HG03196 (cell line): ENCODE results near the gene IFIT3.

Experiments used
- ATAC-seq: cut with Tn5 transposase; IDR thresholded peaks from one replicate; pipeline ENCODE4 v1.9.1; 2021; ENCODE audit not compliant: unreplicated experiment

The IFIT3 gene

DNA sequence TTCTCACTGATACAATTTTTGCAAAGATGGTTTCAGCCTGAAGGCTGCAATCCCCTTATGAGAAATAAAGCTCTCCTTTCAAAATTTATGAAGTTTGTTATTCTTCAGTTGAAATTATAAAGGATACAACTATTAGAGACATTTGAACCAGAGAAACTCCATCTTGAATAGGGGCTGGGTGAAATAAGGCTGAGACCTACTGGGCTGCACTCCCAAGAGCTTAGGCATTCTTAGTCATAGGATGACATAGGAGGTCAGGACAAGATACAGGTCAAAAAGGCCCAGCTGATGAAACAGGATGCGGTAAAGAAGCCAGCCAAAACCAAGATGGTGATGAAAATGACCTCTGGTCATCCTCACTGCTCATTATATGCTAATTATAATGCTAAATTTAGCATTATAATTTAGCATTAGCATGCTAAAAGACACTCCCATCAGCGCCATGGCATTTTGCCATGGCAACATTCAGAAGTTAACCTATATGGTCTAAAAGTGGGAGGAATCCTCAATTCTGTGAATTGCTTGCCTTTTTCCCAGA, 27.7 kb downstream of the IFIT3 start:
- no peak for ATAC-seq

DNA sequence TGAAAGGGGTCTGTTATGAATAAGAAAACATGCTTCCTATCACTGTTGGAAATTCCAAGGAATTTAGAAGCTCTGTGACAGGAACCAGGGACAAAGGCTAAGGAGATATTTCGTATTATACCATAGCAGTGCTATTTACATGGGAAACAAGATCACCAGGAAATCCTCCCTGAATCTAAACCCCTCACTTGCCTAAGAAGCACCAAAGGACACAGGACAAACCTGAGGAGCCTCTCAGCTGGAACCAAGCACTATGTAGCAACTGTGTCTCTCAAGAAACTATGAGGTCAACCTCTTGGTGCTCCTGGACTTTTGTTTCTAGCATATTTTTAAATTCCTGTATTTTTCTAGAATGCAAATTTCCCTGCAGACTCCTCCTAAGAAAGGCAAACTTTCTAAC, 29.3 kb downstream of the IFIT3 start:
- ATAC-seq = no peak

- ATAC-seq = no peak
Observed at GRCh38 chr10:89357975-89358374, 30.2 kb downstream of the IFIT3 start.

GRCh38 chr10:89360157-89360556, 32.4 kb downstream of the IFIT3 start:
- ATAC-seq = no peak

GRCh38 chr10:89362929-89363328, 35.1 kb downstream of the IFIT3 start:
- ATAC-seq = no peak

DNA sequence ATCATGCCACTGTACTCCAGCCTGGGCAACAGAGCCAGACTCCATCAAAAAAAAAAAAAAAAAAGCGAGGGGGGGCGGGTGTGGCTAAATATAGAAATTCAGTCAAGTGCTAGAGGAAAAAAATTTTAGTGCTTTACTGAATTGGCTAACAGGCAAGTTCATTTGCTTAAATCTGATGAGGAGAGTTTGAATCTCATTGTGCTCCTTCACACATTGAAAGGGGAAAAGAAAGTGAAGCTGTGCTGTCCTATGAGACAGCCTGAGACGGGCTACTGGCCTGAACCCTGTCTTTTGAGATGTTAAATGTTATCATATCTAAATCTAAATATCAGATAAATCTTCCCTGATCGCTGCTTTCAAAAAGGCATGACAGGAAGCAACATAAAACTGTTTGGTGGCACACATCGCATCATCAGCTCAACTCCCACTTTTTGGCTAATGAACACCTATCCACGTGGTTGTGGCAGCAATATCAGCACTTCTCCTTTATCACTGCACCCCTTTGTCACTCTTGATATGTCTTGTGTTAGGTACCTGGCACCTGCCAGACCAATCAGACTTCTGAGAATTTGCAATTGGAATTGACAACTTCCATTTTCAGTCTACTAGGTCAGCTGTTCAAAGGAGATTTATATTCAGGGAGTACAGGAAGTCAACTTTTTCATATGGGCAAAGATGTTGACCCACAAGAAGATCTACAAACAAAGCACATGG, 36.1 kb downstream of the IFIT3 start:
- no peak for ATAC-seq

GRCh38 chr10:89364531-89364930, 36.7 kb downstream of the IFIT3 start:
- ATAC-seq = no peak

DNA sequence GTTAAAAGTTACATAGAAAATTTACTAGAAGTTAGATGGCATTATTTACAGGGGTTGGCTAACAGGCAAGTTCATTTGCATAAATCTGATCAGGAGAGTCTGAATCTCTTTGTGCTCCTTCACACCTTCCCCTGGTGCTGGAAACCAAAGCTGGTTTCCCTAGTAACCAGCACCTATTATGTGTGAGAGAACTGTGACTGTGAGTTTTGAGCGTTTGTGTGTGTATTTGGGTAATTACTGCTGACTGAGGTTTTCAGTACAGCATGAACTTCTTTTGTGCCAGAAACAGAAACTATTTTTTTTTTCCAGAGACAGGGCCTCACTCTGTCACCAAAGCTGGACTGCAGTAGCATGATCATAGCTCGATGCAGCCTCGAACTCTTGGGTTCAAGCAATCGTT, 39.7 kb downstream of the IFIT3 start:
- ATAC-seq = peak; percentile 62

- no peak for ATAC-seq
Observed at GRCh38 chr10:89368129-89368528, 40.3 kb downstream of the IFIT3 start.

DNA sequence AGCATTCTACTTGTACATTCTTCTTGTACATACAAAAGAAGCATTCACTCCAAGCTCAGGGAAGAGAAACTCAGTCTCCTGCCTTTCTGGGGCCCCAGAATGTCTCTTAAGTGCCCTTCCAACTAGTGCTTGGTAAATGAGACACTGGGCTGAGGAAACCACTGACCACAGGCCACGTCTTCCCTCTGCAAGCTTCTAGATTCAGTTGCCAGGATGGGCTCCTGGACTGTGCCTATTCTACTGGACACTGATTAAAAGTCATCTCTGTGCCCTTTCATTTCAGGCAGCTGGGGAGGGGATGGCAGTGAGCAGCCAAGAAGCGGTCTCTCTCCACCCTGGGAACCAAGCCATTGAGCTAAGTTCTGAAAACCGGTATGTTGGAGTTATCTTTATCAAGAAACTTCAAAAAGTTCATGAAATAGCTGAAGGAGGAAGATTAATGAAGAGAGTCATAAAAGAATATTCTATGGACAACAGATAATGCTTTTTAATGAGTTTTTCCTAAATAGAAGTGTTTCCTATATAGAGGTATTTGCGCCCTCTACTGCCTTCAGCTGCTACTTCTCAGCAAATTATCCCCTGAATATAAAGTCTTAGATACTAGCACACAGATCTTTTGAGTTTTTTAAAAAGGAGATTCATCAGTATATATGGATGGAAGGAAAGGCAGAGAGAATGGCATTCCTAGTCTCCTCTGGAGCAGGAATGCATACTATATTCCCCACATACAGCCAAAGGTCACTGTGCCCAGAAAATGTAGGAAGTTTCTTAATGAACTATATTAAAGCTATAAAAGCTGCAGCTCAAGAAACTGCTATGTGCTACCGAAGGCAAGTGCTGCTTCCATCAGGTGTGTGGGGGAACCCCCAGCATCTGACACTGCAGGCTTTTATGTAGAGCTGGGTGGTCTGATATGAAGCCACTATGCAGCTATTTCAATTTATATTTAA, 41.6 kb downstream of the IFIT3 start:
- no peak for ATAC-seq

- ATAC-seq = no peak
Observed at GRCh38 chr10:89371079-89371478, 43.3 kb downstream of the IFIT3 start.

- no peak for ATAC-seq
Observed at GRCh38 chr10:89371987-89372386, 44.2 kb downstream of the IFIT3 start.

- ATAC-seq = no peak
Observed at GRCh38 chr10:89373916-89374711, 46.3 kb downstream of the IFIT3 start.

GRCh38 chr10:89374713-89375141, 46.9 kb downstream of the IFIT3 start:
- ATAC-seq = no peak

DNA sequence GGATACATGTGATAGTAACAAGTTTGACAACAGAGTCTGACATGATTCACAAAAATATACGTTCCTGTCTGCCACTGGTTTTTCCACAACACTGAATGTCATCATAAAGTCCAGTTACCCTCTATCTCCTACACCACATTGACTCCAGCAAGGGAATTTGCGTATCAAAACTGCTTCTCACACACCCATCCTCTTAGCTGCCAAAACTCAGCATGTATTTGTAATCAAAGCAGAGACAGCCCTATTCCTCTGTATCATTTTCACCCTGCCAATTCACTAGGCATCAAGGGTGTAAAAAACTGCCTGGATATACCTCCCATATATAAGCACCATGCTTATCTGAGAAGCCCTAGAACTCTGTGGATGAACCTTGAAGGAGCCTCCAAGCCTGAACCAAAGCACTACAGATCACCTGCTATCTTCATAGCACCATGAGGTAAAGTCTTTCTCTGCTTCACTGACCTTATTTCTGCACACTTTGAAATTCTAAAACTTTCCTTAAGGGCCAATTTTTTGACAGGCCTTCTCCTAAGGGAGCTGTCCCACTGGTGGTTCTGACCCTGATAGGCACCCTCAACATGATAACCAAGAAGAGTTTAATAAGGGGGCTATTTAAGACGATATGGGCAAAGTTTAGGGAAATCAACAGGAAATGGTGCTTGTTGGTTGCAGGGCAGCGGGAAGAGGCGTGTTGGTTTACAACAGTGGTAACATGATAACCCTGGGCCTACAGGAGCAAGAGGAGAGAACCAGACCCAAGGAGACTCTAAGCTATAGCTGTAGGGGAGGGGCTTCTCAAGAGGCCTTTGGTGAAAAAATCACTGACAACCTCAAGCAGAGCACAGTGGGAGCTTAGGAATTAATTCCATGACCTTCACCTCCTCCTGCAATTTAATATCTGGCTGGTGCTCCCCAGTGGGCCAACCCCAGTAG, 50.2 kb downstream of the IFIT3 start, which contains the start of gene IFIT1B:
Gene IFIT1B, plus strand, starts transcription at position 352 of the 933 bp plus-strand sequence. Its CDS starts 80 bp downstream, at position 432.
- no peak for ATAC-seq

GRCh38 chr10:89379103-89379502, 51.3 kb downstream of the IFIT3 start:
- ATAC-seq = no peak

DNA sequence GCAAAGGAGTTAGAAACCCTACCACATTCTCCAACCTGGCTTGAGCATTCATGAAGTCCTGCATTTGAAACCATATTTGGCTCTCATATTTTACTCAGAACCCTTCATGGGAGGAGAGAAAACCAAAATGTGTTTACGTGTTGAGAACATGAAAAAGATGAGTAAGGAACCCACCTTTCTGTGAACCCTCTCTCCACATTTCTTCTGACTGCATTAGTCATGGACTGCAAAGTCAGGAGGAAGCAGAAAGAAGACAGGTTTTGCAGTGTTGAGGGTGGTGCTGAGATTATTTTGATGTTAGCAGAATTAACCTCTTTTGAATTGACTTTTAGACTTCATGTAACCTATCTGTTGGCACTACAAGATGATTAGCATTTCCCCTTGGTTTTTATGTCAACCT, 55.0 kb downstream of the IFIT3 start:
- no peak for ATAC-seq

- ATAC-seq = no peak
Observed at GRCh38 chr10:89384474-89385340, 56.9 kb downstream of the IFIT3 start.

GRCh38 chr10:89388806-89389205, 61.0 kb downstream of the IFIT3 start:
- no peak for ATAC-seq
